ENCODE measurements around the gene WDR74. TPM values are rescaled to one million over a fixed set of nuclear protein-coding genes. Genes with fewer than 3 reads are reported as not detected.

Gene WDR74
- total RNA-seq, 4 donors from 2014 or later, result 26.6 to 46.8 (median 39.3) TPM

DNA sequence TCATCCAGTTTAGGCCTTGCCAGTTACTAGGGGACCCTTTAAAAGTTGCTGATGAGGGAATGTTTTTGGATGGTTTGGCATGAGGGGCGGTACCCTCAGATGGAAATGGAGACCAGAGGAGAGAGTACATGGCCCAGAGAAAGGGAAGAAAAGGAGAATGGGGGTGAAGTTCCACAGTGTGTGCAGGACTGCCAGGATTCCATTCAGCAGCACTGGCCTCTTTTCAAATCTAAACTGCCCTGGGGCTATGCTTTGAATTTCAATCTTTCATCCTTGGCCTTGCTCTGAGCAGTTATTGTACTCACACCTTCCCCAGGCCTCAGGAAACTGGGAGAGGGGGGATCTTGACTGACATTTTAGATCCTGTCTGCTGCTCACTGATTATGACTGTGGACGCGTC lies 44.3 kb upstream of the WDR74 start:
- Histone ChIP-seq H3K27me3 (no peaks in the 10 kb centered on the region), H3K4me3 (peak overlapping the region in 1 of 2 donors; percentile 93), H3K9me3 (no peaks in the 10 kb centered on the region), H3K4me1 (peaks cover 0 to 89% (median 32%) of the 10 kb centered on the region in 3 donors), H3K27ac (peak overlapping the region in 3 of 4 donors; percentile 52 to 99 (median 97)), H3K36me3 (peaks cover 5 to 65% of the 10 kb centered on the region in 2 donors)
- 38 to 43% methylated on average over 1 to 3 of the region's 3 CpGs for WGBS, 2 donors (ENCODE audit: low coverage in 1 of 2)
- ATAC-seq, result no peak
- TF ChIP-seq EP300 (IDR thresholded peaks at IDR 0.05), result no peak
- TF ChIP-seq POLR2AphosphoS5 (IDR thresholded peaks at IDR 0.05), result no peak
- no peak for TF ChIP-seq POLR2A (IDR thresholded peaks at IDR 0.05)
- TF ChIP-seq CTCF (IDR thresholded peaks at IDR 0.05), result no peak

DNA sequence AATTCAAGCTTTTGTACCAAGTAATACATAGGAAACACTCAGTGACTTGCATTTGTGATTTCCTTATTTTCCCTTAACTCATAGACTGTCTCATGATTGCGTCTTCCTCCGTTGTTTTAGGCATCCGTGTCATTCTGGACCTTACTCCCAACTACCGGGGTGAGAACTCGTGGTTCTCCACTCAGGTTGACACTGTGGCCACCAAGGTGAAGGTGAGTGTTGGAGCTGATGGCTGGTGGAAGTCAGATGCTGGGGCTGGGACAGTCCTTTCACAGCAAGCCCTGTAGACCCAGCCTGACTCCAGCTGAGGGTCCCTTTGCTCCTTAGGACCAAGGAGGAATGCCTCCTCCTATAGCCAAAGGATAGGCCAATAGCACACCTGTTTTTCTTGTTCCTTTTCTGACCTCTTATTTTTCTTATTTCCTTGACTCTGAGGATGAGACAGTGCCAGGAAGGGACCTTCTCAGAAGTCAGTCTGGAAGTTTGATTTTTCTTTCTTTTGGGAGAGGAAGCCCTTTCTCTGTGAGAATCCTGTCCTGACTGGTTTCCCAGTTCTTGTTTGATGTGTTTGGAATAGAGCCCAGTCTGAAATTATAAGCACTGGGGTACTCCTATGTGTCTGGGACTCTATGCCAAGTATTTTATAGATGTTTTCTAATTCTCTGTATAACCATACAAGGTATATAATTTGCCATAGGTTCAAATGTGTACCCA lies 43.6 kb upstream of the WDR74 start:
- Histone ChIP-seq H3K27ac (peak overlapping the region in 3 of 4 donors; percentile 97 to 99 (median 97)), H3K36me3 (peaks cover 0 to 58% of the 10 kb centered on the region in 2 donors), H3K27me3 (no peaks in the 10 kb centered on the region), H3K4me1 (peaks cover 0 to 84% (median 32%) of the 10 kb centered on the region in 3 donors), H3K9me3 (no peaks in the 10 kb centered on the region), H3K4me3 (peak overlapping the region; percentile 85 to 93)
- 26 to 59% methylated on average over 3 to 5 of the region's 5 CpGs for WGBS, 2 donors (ENCODE audit: low coverage in 1 of 2)
- no peak for TF ChIP-seq POLR2AphosphoS5 (IDR thresholded peaks at IDR 0.05)
- TF ChIP-seq POLR2A (IDR thresholded peaks at IDR 0.05), result no peak
- no peak for TF ChIP-seq CTCF (IDR thresholded peaks at IDR 0.05)
- TF ChIP-seq EP300 (IDR thresholded peaks at IDR 0.05), result no peak
- no peak for ATAC-seq

DNA sequence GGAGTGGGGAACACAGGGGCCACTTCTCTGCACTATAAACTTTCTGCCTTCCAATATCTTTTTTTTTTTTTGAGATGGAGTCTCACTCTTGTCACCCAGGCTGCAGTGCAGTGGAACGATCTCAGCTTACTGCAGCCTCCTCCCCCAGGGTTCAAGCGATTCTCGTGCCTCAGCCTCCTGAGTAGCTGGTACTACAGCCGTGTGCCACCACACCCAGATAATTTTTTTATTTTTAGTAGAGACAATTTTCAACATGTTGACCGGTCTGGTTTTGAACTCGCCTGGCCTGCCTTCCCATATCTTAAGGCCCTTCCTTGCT lies 43.0 kb upstream of the WDR74 start:
- Histone ChIP-seq H3K4me1 (peaks cover 0 to 78% (median 32%) of the 10 kb centered on the region in 3 donors), H3K27ac (peak overlapping the region in 3 of 4 donors; percentile 97 to 99 (median 97)), H3K27me3 (no peaks in the 10 kb centered on the region), H3K36me3 (peaks cover 0 to 52% of the 10 kb centered on the region in 2 donors), H3K4me3 (peak overlapping the region; percentile 85 to 93), H3K9me3 (no peaks in the 10 kb centered on the region)
- no peak for TF ChIP-seq EP300 (IDR thresholded peaks at IDR 0.05)
- TF ChIP-seq POLR2AphosphoS5 (IDR thresholded peaks at IDR 0.05), result no peak
- no peak for TF ChIP-seq CTCF (IDR thresholded peaks at IDR 0.05)
- WGBS, 2 donors (ENCODE audit: low coverage in 1 of 2), result 25 to 27% methylated on average over 5 to 6 of the region's 6 CpGs
- no peak for ATAC-seq

- ATAC-seq, result peak; percentile 88
- H3K4me3 ChIP-seq, result peak overlapping the region; percentile 85 to 93
- peaks cover 0 to 72% (median 32%) of the 10 kb centered on the region in 3 donors for H3K4me1 ChIP-seq
- H3K36me3 ChIP-seq, result peaks cover 0 to 46% of the 10 kb centered on the region in 2 donors
- no peaks in the 10 kb centered on the region for H3K27me3 ChIP-seq
- TF ChIP-seq POLR2A (IDR thresholded peaks at IDR 0.05) (no peak), POLR2AphosphoS5 (IDR thresholded peaks at IDR 0.05) (peak; percentile 49)
- H3K9me3 ChIP-seq, result no peaks in the 10 kb centered on the region
- 3 to 5% methylated on average over 10 to 11 of the region's 21 CpGs for WGBS, 2 donors (ENCODE audit: low coverage in 1 of 2)
- peak overlapping the region; percentile 95 to 99 (median 97) for H3K27ac ChIP-seq
These were observed 42.4 kb upstream of the WDR74 start for GRCh38 chr11:62881579-62882430.

- ATAC-seq, result peak; percentile 91
- no peaks in the 10 kb centered on the region for H3K9me3 ChIP-seq
- H3K4me3 ChIP-seq, result peak within 1 kb of the TSS; percentile 85 to 93
- peaks cover 0 to 64% (median 32%) of the 10 kb centered on the region in 3 donors for H3K4me1 ChIP-seq
- H3K27ac ChIP-seq, result peak within 1 kb of the TSS; percentile 95 to 99 (median 97)
- TF ChIP-seq CTCF (IDR thresholded peaks at IDR 0.05) (peak in 3 of 4 experiments; percentile 69 to 94 (median 76)), POLR2A (IDR thresholded peaks at IDR 0.05) (peak; percentile 97 to 98), EP300 (IDR thresholded peaks at IDR 0.05) (no peak), POLR2AphosphoS5 (IDR thresholded peaks at IDR 0.05) (peak; percentile 99)
- WGBS, 2 donors (ENCODE audit: low coverage in 1 of 2), result 0% methylated on average over 12 to 20 of the region's 69 CpGs
- H3K36me3 ChIP-seq, result peaks cover 0 to 38% of the 10 kb centered on the region in 2 donors
- H3K27me3 ChIP-seq, result no peaks in the 10 kb centered on the region
These were observed 41.6 kb upstream of the WDR74 start, which contains the start of gene SLC3A2 for GRCh38 chr11:62880803-62881578. TSS of gene SLC3A2 (plus strand) at chr11:62880896. CDS start at chr11:62881024, 128 bp downstream.

Data from gastroesophageal sphincter (tissue), 4 donors.